GM13977 (cell line): ENCODE data around the gene KCTD15.

Experiments
- DNase-seq: peaks from one replicate; pipeline ENCODE4 v3.0.0; 2012; ENCODE audit warnings: low spot score
- in situ Hi-C: fragments of 300-500 bp; cut with MboI; formaldehyde crosslinking; loops from one replicate; pipeline ENCODE4 v1.12.0; 2022; ENCODE audit warnings: low sequenced_read_pairs, low pct_unique_long_range_greater_than_20kb, mixed read lengths, inconsistent platforms; ENCODE audit not compliant: unreplicated experiment
- TF ChIP-seq, protein P1 (sequence below): IDR thresholded peaks from 2 replicates; pipeline ENCODE4 v1.5.1; 2012; ENCODE audit warnings: mild to moderate bottlenecking, control low read depth; ENCODE audit not compliant: insufficient read depth; ENCODE audit errors: extremely low read depth, missing control alignments

KCTD15 gene

GRCh38 chr19:33823341-33823740, 26.7 kb downstream of the KCTD15 start:
- DNase-seq, result no peak
- in situ Hi-C loops, result no loop called here
- TF ChIP-seq, protein P1, sequence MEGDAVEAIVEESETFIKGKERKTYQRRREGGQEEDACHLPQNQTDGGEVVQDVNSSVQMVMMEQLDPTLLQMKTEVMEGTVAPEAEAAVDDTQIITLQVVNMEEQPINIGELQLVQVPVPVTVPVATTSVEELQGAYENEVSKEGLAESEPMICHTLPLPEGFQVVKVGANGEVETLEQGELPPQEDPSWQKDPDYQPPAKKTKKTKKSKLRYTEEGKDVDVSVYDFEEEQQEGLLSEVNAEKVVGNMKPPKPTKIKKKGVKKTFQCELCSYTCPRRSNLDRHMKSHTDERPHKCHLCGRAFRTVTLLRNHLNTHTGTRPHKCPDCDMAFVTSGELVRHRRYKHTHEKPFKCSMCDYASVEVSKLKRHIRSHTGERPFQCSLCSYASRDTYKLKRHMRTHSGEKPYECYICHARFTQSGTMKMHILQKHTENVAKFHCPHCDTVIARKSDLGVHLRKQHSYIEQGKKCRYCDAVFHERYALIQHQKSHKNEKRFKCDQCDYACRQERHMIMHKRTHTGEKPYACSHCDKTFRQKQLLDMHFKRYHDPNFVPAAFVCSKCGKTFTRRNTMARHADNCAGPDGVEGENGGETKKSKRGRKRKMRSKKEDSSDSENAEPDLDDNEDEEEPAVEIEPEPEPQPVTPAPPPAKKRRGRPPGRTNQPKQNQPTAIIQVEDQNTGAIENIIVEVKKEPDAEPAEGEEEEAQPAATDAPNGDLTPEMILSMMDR, result no peak

- in situ Hi-C loops, result no loop called here
- DNase-seq, result no peak
- TF ChIP-seq, protein P1, result no peak
Measured at GRCh38 chr19:33825556-33825955, 28.9 kb downstream of the KCTD15 start.

DNA sequence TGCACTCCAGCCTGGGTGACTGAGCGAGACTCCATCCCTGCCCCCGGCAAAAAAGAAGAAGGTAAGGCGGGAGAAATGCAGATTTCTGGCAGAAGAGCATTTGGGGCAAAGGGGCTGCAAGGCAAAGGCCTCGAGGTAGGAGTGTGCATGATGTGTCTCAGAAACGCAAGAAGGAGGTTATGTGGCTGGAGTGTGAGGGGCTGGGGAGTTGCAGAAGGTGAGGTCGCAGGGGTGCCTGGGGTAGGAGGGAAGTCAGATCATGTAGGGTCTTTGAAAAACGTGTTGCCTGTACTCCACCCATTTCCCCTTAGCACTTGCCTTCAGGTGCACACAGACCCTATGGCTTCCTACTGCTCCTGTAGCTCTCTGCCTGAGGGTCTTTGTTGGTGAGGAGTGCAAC, 29.9 kb downstream of the KCTD15 start:
- no peak for DNase-seq
- in situ Hi-C loops, result no loop called here
- TF ChIP-seq, protein P1, result no peak

DNA sequence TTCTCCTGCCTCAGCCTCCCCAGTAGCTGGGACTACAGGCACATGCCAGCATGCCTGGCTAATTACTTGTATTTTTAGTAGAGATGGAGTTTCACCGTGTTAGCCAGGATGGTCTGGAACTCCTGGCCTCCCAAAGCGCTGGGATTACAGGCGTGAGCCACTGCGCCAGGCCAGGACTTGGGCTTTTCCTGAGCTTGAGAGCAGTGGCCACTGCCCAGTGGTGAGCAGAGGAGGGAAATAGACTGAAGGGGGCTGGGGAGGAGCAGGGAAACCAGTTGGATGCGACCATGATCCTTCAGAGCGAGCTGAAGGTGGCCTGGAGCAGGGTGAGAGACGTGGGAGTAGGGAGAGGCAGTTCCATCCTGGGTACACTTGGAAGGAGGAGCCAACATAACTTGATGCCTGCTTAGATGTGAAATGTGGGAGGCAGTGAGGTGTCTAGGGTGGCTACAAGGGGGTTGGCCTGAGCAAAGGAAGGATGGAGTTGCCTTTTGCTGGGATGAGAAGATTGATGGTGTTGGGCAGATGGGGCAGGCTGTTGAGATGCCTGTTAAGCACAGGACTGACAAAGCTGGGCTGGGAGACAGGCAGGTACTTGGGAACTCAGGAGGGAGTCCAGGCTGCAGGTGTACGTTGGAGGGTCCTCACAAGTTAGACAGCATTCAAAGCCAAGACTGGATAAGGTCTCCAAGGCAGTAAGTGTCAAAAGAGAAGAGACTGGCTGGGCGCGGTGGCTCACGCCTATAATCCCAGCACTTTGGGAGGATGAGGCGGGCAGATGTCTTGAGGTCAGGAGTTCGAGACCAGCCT, 31.8 kb downstream of the KCTD15 start:
- in situ Hi-C loops, result no loop called here
- no peak for DNase-seq
- TF ChIP-seq, protein P1, result no peak

DNA sequence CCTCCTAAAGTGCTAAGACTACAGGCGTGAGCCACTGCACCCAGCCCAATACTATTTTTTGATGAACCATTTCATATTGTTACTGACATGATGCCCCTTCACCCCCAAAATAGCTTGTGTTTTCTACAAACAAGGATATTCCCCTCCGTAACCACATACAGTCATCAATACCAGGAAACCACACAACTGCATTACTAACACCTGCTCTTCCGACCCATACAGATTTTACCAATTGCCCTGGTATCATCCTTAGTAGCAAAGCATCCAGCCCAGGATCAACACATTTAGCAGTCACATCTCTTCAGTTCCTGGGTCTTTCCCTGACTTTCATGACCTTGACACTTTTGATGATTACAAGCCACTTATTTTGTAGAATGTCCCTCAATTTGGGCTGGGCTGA, 33.6 kb downstream of the KCTD15 start:
- in situ Hi-C loops, result no loop called here
- no peak for DNase-seq

GRCh38 chr19:33831825-33832224, 35.2 kb downstream of the KCTD15 start:
- TF ChIP-seq, protein P1, result no peak
- in situ Hi-C loops, result no loop called here
- DNase-seq, result no peak

More for the DNA sequence above, 33.6 kb downstream of the KCTD15 start:
- TF ChIP-seq, protein P1, result no peak
